K562 (cell line): ENCODE measurements around the gene VIPR2. TPM values are rescaled to one million over a fixed set of nuclear protein-coding genes. Genes with fewer than 3 reads are reported as not detected.

Experiments used
- JUN ChIP-seq, 2 experiments: sonication (generic) in 1 of 2; formaldehyde crosslinking in 1 of 2; IDR thresholded peaks; 2 replicates each; pipeline versions ENCODE4 v1.6.1 to v1.8.0; 2012 to 2022; ENCODE audit warnings: borderline replicate concordance in 2 of 2, mild to moderate bottlenecking in 2 of 2, improper control_type of control experiment in 1 of 2, low read depth in 1 of 2, low read length in 1 of 2, missing genetic modification reagents in 1 of 2
- POLR2G ChIP-seq: fragments of 200-400 bp; formaldehyde crosslinking; IDR thresholded peaks from 2 replicates; pipeline ENCODE4 v1.6.1; 2017; ENCODE audit warnings: low read depth, mild to moderate bottlenecking, antibody characterized with exemption, low read length, moderate library complexity
- SNIP1 ChIP-seq: fragments of 450-650 bp; IDR thresholded peaks from 2 replicates; pipeline ENCODE4 v1.7.1; 2017; ENCODE audit warnings: low read depth, mild to moderate bottlenecking
- SUPT5H ChIP-seq: fragments of 450-650 bp; IDR thresholded peaks from 2 replicates; pipeline ENCODE4 v1.6.1; 2016
- TCF15 ChIP-seq: fragments of 250-450 bp; sonication (Bioruptor Pico); IDR thresholded peaks from 2 replicates; pipeline ENCODE4 v1.8.0; 2022; ENCODE audit warnings: moderate library complexity, mild to moderate bottlenecking, inconsistent platforms
- ZSCAN32 ChIP-seq: fragments of 450-650 bp; formaldehyde crosslinking; IDR thresholded peaks from 2 replicates; pipeline ENCODE4 v1.4.0; 2020; ENCODE audit warnings: mild to moderate bottlenecking, moderate library complexity
- polyA plus RNA-seq, 8 experiments: library from polyadenylated mRNA; depleted of rRNA in 4 of 8; stranded (reverse) in 5 of 8; unstranded in 3 of 8; fragments of >200 nt; fragmentation: Nextera tagmentation in 2 of 8; fragmentation: Illumina TruSeq in 1 of 8; extraction: Ambion mirVana in 2 of 8; extraction: Trizol in 1 of 8; gene quantifications; 2 replicates each; pipeline versions ENCODE4 v1.2.1 to v1.2.3, GENCODE V29; 2011 to 2014; ENCODE audit warnings: inconsistent platforms in 1 of 8, missing spikeins in 1 of 8
- total RNA-seq, 7 experiments: library from RNA; depleted of rRNA in 6 of 7; stranded (reverse); fragments of >200 nt in 6 of 7; fragmentation: Illumina TruSeq in 2 of 7; extraction: Trizol in 2 of 7; gene quantifications; 2 replicates each; pipeline versions ENCODE4 v1.2.1 to v1.2.3, GENCODE V29; 2011 to 2021; ENCODE audit warnings: low replicate concordance in 1 of 7
- TF ChIP-seq, protein P1 (sequence below), 2 experiments: fragments of 250-450 bp in 1 of 2; fragments of 450-650 bp in 1 of 2; sonication (Bioruptor Pico) in 1 of 2; IDR thresholded peaks; 2 replicates each; pipeline versions ENCODE4 v1.6.1 to v1.8.0; 2016 to 2021; ENCODE audit warnings: mild to moderate bottlenecking in 2 of 2, moderate library complexity in 2 of 2, missing compliant biosample characterization in 1 of 2, missing genetic modification characterization in 1 of 2
- TF ChIP-seq, protein P2 (sequence below): sonication (generic); formaldehyde crosslinking; IDR thresholded peaks from 2 replicates; pipeline ENCODE4 v1.8.0; 2022; ENCODE audit warnings: mild to moderate bottlenecking, missing genetic modification reagents

VIPR2 gene
- total and polyA plus RNA-seq, 9 of the 15 experiments (the other 6 are each of a cell fraction or from before 2014, with no cell fraction given): 0.04 TPM; not detected in 8

DNA sequence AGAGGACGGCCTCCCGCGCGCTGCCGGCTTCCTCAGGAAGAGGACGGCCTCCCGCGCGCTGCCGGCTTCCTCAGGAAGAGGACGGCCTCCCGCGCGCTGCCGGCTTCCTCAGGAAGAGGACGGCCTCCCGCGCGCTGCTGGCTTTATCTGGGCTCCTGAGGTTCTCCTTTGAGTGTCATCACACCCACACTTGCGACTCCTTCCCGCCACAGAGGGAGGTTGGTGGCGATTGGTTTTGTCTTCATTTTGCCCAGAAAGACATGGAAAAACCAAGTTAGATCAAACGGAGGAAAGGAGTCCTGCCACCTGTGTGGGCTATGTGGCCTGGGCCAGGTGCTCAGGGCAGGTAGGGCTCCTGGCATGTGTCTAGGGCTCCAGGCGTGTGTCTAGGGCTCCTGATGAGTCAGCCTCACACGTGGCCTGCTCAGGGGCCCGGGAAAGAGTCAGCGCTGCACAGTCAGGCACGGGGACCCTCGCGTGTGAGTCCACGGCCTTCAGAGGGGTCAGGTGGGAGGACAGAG is 138.0 kb downstream of the VIPR2 start (continued):
- TF ChIP-seq, protein P1, sequence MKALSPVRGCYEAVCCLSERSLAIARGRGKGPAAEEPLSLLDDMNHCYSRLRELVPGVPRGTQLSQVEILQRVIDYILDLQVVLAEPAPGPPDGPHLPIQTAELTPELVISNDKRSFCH (CRISPR knock-in tag; IDR thresholded peaks at IDR 0.05): no peak
- TF ChIP-seq, protein P1 (tag; IDR thresholded peaks at IDR 0.05): 0 out of 2 replicates have a peak, but pooled peaks have one; percentile 53
- TF ChIP-seq TCF15 (no peak), POLR2G (peak; percentile 75), SUPT5H (0 out of 2 replicates have a peak, but pooled peaks have one; percentile 32), JUN (IDR thresholded peaks at IDR 0.05; ENCODE audit: borderline replicate concordance, low read depth, low read length) (peak; percentile 80), JUN (CRISPR knock-in tag; IDR thresholded peaks at IDR 0.05; ENCODE audit: borderline replicate concordance) (0 out of 2 replicates have a peak, but pooled peaks have one; percentile 44), ZSCAN32 (CRISPR knock-in tag) (no peak), SNIP1 (no peak)
- TF ChIP-seq, protein P2, sequence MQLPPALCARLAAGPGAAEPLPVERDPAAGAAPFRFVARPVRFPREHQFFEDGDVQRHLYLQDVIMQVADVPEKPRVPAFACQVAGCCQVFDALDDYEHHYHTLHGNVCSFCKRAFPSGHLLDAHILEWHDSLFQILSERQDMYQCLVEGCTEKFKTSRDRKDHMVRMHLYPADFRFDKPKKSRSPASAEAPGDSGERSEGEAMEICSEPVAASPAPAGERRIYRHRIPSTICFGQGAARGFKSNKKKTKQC (CRISPR knock-in tag): peak; percentile 90
